Measurements from ENCODE around the gene PHACTR3.

- no peak for TF ChIP-seq CTCF (optimal IDR thresholded peaks at IDR 0.05 in 1 of 3, IDR thresholded peaks at IDR 0.05 in 1 of 3, conservative IDR thresholded peaks at IDR 0.05 in 1 of 3; ENCODE audit: extremely low read depth in 1 of 3, insufficient read depth in 2 of 3, low read length in 3 of 3)
- TF ChIP-seq EZH2 (IDR thresholded peaks at IDR 0.05; ENCODE audit: low read length): no peak
Observed at GRCh38 chr20:59718071-59718470, 113.7 kb downstream of the PHACTR3 start.
